Adrenal gland (tissue), 5 donors: ENCODE measurements around the gene LARGE2.

ENCODE experiments used
- POLR2A ChIP-seq, 2 donors: fragments of 450-650 bp; IDR thresholded peaks; one replicate each; pipeline ENCODE4 v1.6.1; 2017; ENCODE audit warnings: antibody characterized with exemption in 2 of 2, mild to moderate bottlenecking in 2 of 2, moderate library complexity in 1 of 2
- TF ChIP-seq, protein P1 (sequence below), 6 experiments: fragments of 450-650 bp in 4 of 6; fragments of 200-600 bp in 2 of 6; sonication (generic) in 1 of 6; IDR thresholded peaks; 1 replicate in 5 of 6; 2 replicates in 1 of 6; pipeline versions ENCODE4 v1.5.1 to v1.8.0; 2016 to 2021; ENCODE audit warnings: antibody characterized with exemption in 6 of 6, mild to moderate bottlenecking in 2 of 6, moderate library complexity in 1 of 6
- donor health status: DM: no; HTN: no; CAD: no.

DNA sequence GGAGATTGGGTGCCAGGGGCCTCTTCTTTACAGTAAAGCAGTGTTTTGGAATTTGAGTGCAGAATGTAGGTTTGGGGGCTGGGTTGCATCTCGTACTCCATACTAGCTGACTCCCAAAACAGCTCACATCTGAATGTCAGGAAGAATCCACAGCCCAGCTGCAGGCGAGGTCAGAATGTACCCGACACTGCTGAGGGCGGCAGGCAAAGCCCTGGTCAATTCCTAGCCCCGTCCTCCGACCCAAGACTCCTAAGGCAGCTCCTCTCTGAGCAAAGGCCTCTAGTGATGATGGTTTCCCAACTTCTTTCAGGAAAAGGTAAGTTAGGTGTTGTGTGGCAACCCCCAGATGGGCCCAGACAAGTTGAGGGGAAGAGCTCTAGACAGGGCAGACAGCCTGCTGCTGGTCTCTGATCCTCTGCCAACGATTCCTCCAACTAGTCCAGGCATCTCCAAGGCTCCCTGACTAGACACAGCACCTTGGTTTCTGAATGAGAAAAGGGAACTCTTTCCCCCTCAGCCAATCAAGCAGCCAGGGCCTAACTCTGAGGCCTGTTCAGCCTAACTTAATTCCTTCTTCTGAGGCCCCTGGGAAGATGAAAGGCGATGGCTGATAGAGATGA is 8.6 kb downstream of the LARGE2 start:
- no peak for TF ChIP-seq POLR2A (IDR thresholded peaks at IDR 0.05)
- TF ChIP-seq, protein P1, sequence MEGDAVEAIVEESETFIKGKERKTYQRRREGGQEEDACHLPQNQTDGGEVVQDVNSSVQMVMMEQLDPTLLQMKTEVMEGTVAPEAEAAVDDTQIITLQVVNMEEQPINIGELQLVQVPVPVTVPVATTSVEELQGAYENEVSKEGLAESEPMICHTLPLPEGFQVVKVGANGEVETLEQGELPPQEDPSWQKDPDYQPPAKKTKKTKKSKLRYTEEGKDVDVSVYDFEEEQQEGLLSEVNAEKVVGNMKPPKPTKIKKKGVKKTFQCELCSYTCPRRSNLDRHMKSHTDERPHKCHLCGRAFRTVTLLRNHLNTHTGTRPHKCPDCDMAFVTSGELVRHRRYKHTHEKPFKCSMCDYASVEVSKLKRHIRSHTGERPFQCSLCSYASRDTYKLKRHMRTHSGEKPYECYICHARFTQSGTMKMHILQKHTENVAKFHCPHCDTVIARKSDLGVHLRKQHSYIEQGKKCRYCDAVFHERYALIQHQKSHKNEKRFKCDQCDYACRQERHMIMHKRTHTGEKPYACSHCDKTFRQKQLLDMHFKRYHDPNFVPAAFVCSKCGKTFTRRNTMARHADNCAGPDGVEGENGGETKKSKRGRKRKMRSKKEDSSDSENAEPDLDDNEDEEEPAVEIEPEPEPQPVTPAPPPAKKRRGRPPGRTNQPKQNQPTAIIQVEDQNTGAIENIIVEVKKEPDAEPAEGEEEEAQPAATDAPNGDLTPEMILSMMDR (IDR thresholded peaks at IDR 0.05) = no peak
